Omental fat pad (tissue), 4 donors: Measurements from ENCODE around the gene C12orf56. TPM values are rescaled to one million over a fixed set of nuclear protein-coding genes. Genes with fewer than 3 reads are reported as not detected.

ENCODE experiments used
- ATAC-seq: fragments of 150-250 bp; one replicate; pipeline ENCODE4 v1.9.1; 2016; ENCODE audit warnings: mild to moderate bottlenecking, moderate library complexity; ENCODE audit not compliant: low FRiP score
- DNase-seq: peaks from one replicate; pipeline ENCODE4 v3.0.0-alpha.2; 2019; ENCODE audit warnings: low spot score
- total RNA-seq, 4 donors: library from RNA; depleted of rRNA; stranded (reverse); fragments of >200 nt; gene quantifications; one replicate each; pipeline ENCODE4 v1.1.0, GENCODE V29; 2016
- TF ChIP-seq, protein P1 (sequence below), 3 donors: fragments of 450-650 bp; IDR thresholded peaks; one replicate each; pipeline ENCODE4 v1.5.1; 2016 to 2017; ENCODE audit warnings: antibody characterized with exemption in 3 of 3, mild to moderate bottlenecking in 3 of 3, moderate library complexity in 2 of 3

Gene C12orf56
- total RNA-seq, 4 donors from 2014 or later, result not detected

DNA sequence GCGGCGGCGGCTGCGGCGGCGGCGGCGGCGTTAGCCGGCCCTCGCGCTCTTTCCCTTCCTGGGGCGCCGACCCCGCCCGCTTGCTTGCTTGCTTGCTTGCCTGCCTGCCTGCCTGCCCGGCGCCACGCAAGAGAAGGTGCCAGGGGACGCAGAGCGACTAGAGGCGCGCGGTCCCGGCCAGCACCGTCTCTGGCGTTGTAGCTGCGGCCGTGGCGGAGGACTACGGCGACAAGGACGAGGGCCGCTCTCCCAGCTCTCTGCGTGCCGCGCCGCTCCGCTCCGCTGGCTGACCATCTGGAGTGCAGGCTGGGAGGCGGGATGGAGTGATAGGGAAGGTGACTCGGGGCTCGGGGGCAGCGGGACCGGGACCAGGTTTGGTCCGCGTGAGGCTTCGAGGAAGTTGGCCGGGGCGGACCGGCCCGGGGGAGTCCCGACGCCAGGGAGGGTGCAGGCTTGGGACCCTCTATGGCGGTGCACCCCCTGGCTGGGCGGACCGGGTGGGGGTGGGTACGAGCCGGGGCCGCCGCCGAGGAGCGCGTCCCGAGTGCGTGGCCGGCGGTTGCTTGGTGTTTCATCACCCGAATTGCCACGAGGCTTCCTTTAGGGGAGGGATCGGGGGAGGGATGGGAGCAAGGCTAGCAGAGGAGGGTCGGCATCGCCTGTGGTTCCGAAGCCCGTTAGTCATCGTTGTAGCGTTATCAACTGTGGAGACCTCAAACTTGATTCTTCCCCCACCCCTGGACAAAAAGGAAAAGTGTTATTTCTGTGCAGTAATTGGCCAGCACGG is 14.1 kb upstream of the C12orf56 start:
- ATAC-seq, result peak; percentile 61
- TF ChIP-seq, protein P1, sequence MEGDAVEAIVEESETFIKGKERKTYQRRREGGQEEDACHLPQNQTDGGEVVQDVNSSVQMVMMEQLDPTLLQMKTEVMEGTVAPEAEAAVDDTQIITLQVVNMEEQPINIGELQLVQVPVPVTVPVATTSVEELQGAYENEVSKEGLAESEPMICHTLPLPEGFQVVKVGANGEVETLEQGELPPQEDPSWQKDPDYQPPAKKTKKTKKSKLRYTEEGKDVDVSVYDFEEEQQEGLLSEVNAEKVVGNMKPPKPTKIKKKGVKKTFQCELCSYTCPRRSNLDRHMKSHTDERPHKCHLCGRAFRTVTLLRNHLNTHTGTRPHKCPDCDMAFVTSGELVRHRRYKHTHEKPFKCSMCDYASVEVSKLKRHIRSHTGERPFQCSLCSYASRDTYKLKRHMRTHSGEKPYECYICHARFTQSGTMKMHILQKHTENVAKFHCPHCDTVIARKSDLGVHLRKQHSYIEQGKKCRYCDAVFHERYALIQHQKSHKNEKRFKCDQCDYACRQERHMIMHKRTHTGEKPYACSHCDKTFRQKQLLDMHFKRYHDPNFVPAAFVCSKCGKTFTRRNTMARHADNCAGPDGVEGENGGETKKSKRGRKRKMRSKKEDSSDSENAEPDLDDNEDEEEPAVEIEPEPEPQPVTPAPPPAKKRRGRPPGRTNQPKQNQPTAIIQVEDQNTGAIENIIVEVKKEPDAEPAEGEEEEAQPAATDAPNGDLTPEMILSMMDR (IDR thresholded peaks at IDR 0.05), result no peak
- DNase-seq, result no peak

DNA sequence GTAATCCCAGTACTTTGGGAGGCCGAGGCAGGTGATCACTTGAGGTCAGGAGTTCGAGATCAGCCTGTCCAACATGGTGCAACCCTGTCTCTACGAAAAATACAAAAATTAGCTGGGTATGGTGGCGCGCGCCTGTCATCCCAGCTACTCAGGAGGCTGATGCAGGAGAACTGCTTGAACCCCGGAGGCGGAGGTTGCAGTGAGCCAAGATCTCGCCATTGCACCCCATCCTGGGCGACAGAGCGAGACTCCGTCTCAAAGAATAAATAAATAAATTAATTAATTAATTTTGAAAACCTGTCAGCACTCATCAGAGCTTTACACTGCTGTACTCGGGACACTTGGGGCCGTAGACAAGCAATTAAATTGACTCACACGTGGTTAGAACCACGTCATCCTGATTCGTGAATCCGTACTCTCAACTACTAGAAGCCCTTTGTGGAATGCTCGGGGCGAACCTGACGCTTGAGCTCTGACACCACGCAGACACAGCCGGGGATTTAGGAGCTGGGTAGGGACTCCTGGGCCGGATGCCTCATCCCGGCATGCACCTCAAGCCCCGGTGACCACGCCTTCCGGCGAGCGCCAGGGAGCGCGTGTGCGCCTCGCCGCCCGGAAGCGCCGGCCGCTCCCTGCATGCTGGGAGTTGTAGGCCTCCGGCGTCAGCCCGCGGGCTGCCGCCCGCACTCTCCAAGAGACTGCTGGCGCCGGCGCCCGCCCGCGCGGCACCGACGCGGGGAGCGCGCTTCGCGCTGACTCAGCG is 13.3 kb upstream of the C12orf56 start, which contains the start of gene XPOT:
XPOT (plus strand) TSS at position 686 of the 763 bp plus-strand sequence. CDS start 5,644 bp downstream, outside the sequence.
- DNase-seq, result peak; percentile 46

DNA sequence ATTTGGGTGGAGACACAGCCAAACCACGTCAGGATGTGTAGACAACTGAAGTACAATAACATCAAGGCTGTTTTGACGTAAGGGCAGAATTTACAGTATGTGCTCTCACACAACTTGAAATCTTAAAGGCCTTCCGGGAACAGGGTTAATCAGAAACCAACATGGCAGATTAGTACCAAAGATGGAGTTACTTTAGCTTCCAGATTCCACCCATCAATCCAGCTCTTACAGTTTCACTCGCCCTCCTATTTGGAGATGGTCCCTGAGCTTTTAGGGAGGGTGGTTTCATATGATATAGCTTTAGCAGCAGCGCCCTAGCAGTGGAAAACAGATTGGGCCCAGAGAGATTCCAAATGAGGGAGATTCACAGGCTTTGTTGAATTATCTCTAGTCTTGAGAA is 11.6 kb upstream of the C12orf56 start:
- no peak for ATAC-seq
- TF ChIP-seq, protein P1 (IDR thresholded peaks at IDR 0.05), result no peak
- no peak for DNase-seq

More for the DNA sequence above, 13.3 kb upstream of the C12orf56 start, which contains the start of gene XPOT:
- TF ChIP-seq, protein P1 (IDR thresholded peaks at IDR 0.05), result no peak
- peak; percentile 96 for ATAC-seq

DNA sequence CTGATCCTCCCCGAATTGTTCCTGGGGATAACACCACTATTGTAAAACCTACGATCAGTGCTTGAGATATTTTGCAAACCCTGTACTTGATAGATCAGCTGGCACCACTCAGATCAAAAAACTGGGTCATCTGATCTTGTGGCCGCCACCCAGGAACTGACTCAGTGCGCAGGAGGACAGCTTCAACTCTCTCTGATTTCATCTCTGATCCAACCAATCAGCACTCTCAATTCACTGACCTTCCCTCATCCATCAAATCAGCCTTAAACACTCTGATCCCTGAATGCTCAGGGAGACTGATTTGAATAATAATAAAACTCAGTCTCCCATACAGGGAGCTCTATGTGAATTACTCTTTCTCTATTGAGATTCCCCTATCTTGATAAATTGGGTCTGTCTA is 9.5 kb upstream of the C12orf56 start:
- DNase-seq (no peak), ATAC-seq (no peak)
- TF ChIP-seq, protein P1 (IDR thresholded peaks at IDR 0.05), result no peak

DNA sequence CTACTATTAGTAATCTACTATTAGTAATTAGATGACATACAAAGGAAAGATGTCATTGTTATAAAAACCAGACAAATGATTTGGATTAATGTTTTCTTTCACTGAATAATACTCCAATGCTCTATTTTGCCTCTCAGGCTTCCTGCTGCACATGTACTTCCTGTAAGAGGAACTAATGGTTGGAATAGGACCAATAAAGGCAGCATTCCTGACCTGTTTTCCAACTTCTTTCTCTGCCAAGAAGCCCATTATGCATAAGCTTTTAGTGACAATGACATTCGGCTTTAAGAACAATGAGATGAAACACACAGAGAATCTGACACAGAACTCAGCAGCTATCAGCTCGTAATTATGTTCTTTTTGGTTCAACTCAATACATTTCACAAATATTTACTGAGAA is 5.2 kb upstream of the C12orf56 start:
- ATAC-seq (no peak), DNase-seq (no peak)
- TF ChIP-seq, protein P1 (IDR thresholded peaks at IDR 0.05), result no peak

DNA sequence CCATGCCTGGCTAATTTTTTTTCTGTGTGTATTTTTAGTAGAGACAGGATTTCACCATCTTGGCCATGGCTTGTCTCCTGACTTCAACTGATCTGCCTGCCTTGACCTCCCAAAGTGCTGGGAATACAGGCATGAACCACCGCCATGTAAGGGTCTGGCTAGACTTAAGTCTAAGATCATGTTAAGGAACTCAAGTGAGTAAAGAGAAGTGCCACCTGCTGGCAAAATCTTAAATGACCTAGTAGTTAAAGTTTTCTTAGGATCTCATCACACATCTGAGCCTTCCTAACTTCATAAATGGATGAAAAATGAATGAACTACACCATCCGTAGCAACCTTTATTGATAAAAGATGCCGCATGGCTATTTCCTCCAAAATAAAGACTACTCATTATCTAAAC is 1.7 kb upstream of the C12orf56 start:
- DNase-seq (no peak), ATAC-seq (no peak)
- TF ChIP-seq, protein P1 (IDR thresholded peaks at IDR 0.05), result no peak
